Glomerular visceral epithelial cell (primary cell): ENCODE measurements around the gene RPL10.

Source experiments
- DNase-seq: peaks from one replicate; pipeline ENCODE4 v3.0.0-alpha.2; 2016; ENCODE audit errors: extremely low spot score

RPL10 gene

GRCh38 chrX:154401045-154401799 lies 3.0 kb downstream of the RPL10 start:
- peak; percentile 36 for DNase-seq

GRCh38 chrX:154401918-154402621 lies 3.9 kb downstream of the RPL10 start:
- DNase-seq, result peak; percentile 17

GRCh38 chrX:154402622-154403127 lies 4.5 kb downstream of the RPL10 start:
- DNase-seq, result no peak

- no peak for DNase-seq
Observed at GRCh38 chrX:154403192-154403591, 5.0 kb downstream of the RPL10 start.

GRCh38 chrX:154403858-154404257 lies 5.7 kb downstream of the RPL10 start:
- no peak for DNase-seq

GRCh38 chrX:154404625-154405192 lies 6.5 kb downstream of the RPL10 start:
- DNase-seq, result no peak

GRCh38 chrX:154408659-154409221 lies 10.6 kb downstream of the RPL10 start:
- no peak for DNase-seq

GRCh38 chrX:154409222-154409871 lies 11.2 kb downstream of the RPL10 start, which contains the start of gene DNASE1L1:
TSS of gene DNASE1L1 (minus strand) at chrX:154409254. CDS start at chrX:154405568, 3,686 bp downstream.
- peak; percentile 88 for DNase-seq

- peak; percentile 52 for DNase-seq
Observed at GRCh38 chrX:154411981-154412340, 13.8 kb downstream of the RPL10 start.

GRCh38 chrX:154412468-154412867 lies 14.3 kb downstream of the RPL10 start:
- no peak for DNase-seq

GRCh38 chrX:154413142-154413541 lies 15.0 kb downstream of the RPL10 start:
- no peak for DNase-seq

- no peak for DNase-seq
Observed at GRCh38 chrX:154417157-154417556, 19.0 kb downstream of the RPL10 start.

GRCh38 chrX:154419189-154419588 lies 21.0 kb downstream of the RPL10 start:
- no peak for DNase-seq

GRCh38 chrX:154419688-154420401 lies 21.7 kb downstream of the RPL10 start:
- DNase-seq, result no peak

GRCh38 chrX:154420402-154420756 lies 22.2 kb downstream of the RPL10 start:
- no peak for DNase-seq

GRCh38 chrX:154426916-154427770 lies 29.0 kb downstream of the RPL10 start:
- DNase-seq, result no peak

- peak; percentile 92 for DNase-seq
Observed at GRCh38 chrX:154428176-154429171, 30.3 kb downstream of the RPL10 start, which contains the start of gene ATP6AP1. TSS of gene ATP6AP1 (plus strand) at chrX:154428677. CDS start at chrX:154428693, 16 bp downstream.

- no peak for DNase-seq
Observed at GRCh38 chrX:154429711-154430110, 31.5 kb downstream of the RPL10 start.

- no peak for DNase-seq
Observed at GRCh38 chrX:154430479-154430878, 32.3 kb downstream of the RPL10 start.
